HG02852 (cell line): Measurements from ENCODE around the gene FASN.

Experiments
- ATAC-seq: cut with Tn5 transposase; IDR thresholded peaks from one replicate; pipeline ENCODE4 v1.9.1; 2021; ENCODE audit warnings: mild to moderate bottlenecking, moderate library complexity; ENCODE audit not compliant: unreplicated experiment

FASN gene

GRCh38 chr17:82030470-82031302 lies 67.3 kb downstream of the FASN start:
- peak; percentile 42 for ATAC-seq

GRCh38 chr17:82029990-82030469 lies 68.0 kb downstream of the FASN start:
- ATAC-seq, result no peak

- ATAC-seq, result no peak
Measured at GRCh38 chr17:82029391-82029790, 68.6 kb downstream of the FASN start.

- ATAC-seq, result no peak
Measured at GRCh38 chr17:82028966-82029365, 69.1 kb downstream of the FASN start.
